ENCODE data around the gene OR5K1. TPM values are rescaled to one million over a fixed set of nuclear protein-coding genes. Genes with fewer than 3 reads are reported as not detected.
A peak's percentile ranks its signal among the peaks of the same experiment; 100 is the strongest.

The OR5K1 gene
- total RNA-seq, 1 experiment from 2014 or later: not detected

DNA sequence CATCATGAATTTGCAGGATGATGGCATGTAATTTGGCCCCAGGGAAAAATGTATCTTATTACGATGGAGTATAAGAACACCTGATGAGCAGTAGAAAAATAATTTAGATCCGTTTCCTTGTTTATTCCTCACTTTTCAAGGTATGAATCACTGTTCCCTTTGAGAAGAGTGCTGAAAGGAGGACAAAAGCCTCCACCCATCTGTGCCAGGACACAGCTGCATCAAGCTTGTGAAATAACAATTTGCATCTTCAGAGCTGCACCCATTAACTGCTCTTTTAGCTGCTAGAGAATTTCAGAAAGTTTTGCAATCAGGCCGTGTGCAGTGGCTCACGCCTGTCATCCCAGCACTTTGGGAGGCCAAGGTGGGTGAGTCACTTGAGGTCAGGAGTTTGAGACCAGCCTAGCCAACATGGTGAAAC is 50.1 kb downstream of the OR5K1 start (continued):
- peak; percentile 11 for TF ChIP-seq ZBTB33 (IDR thresholded peaks at IDR 0.05; ENCODE audit: extremely low read depth, insufficient replicate concordance, low read length)

GRCh38 chr3:98513736-98514135 is 50.7 kb downstream of the OR5K1 start:
- CTCF ChIA-PET: no interaction called here
- no peaks in the 10 kb centered on the region for H3K9me2 ChIP-seq (ENCODE audit: insufficient read depth)
- no peak overlapping the region for H2AFZ ChIP-seq (ENCODE audit: low read depth, low read length, poor library complexity, severe bottlenecking)
- ATAC-seq: peak; percentile 46
- H3K4me3 ChIP-seq (replicated peaks in 1 of 2; ENCODE audit: low read depth in 1 of 2, low read length in 2 of 2): no peak overlapping the region
- POLR2A ChIA-PET: interaction anchor here (1.0 to 3.3 kb wide), 6 partner anchors 9 to 50 kb away, joined by 3 to 14 read pairs (median 4); partner anchors contain the start of gene CLDND1
- peaks cover 23 to 29% of the 10 kb centered on the region in 2 experiments for H3K36me3 ChIP-seq (ENCODE audit: control insufficient read depth in 1 of 2, insufficient read depth in 2 of 2, low read length in 2 of 2)
- BruUV-seq (replicated peaks): TSS peak; percentile 52
- no peaks in the 10 kb centered on the region for H3K27me3 ChIP-seq (ENCODE audit: insufficient read depth, low read length)
- no peaks in the 10 kb centered on the region for H3K9me3 ChIP-seq (ENCODE audit: control insufficient read depth in 1 of 2, insufficient read depth in 1 of 2, low read depth in 1 of 2, low read length in 2 of 2)
- H3K4me2 ChIP-seq (ENCODE audit: low read length): peak overlapping the region; percentile 45
- TF ChIP-seq SIN3A (IDR thresholded peaks at IDR 0.05; ENCODE audit: low read depth) (no peak), JUND (IDR thresholded peaks at IDR 0.05) (no peak), YY1 (IDR thresholded peaks at IDR 0.05; ENCODE audit: extremely low read depth, insufficient replicate concordance, low read depth, low read length) (no peak), POLR2AphosphoS5 (IDR thresholded peaks at IDR 0.05; ENCODE audit: low read depth, low read length) (no peak), ZBTB33 (IDR thresholded peaks at IDR 0.05; ENCODE audit: extremely low read depth, insufficient replicate concordance, low read length) (no peak), SP1 (IDR thresholded peaks at IDR 0.05; ENCODE audit: low read depth) (no peak), REST (IDR thresholded peaks at IDR 0.05; ENCODE audit: low read depth) (no peak), CEBPB (IDR thresholded peaks at IDR 0.05; ENCODE audit: low read depth) (no peak), ZNF274 (IDR thresholded peaks at IDR 0.05; ENCODE audit: low read depth, low read length) (no peak), POLR2A (IDR thresholded peaks at IDR 0.05; ENCODE audit: borderline replicate concordance, extremely low read depth, insufficient read depth, insufficient read length) (no peak), SRF (IDR thresholded peaks at IDR 0.05; ENCODE audit: low read depth) (peak; percentile 24; the same call in 1 of the 2 replicates), CBX3 (IDR thresholded peaks at IDR 0.05; ENCODE audit: low read depth) (no peak), EZH2 (IDR thresholded peaks at IDR 0.05) (no peak), EZH2phosphoT487 (IDR thresholded peaks at IDR 0.05; ENCODE audit: borderline replicate concordance) (no peak), FOSL1 (IDR thresholded peaks at IDR 0.05; ENCODE audit: low read depth) (no peak)
- TF ChIP-seq, protein P1, sequence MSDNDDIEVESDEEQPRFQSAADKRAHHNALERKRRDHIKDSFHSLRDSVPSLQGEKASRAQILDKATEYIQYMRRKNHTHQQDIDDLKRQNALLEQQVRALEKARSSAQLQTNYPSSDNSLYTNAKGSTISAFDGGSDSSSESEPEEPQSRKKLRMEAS (IDR thresholded peaks at IDR 0.05): peak; percentile 37
- TF ChIP-seq, protein P2, sequence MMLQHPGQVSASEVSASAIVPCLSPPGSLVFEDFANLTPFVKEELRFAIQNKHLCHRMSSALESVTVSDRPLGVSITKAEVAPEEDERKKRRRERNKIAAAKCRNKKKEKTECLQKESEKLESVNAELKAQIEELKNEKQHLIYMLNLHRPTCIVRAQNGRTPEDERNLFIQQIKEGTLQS (IDR thresholded peaks at IDR 0.05): no peak
- H3K79me2 ChIP-seq (ENCODE audit: insufficient read depth, low read length): peaks cover 33% of the 10 kb centered on the region
- H3K27ac ChIP-seq (ENCODE audit: low read depth, low read length): peak overlapping the region; percentile 86
- intact Hi-C loops (cut with micrococcal nuclease): no loop called here
- RAD21 ChIA-PET (ENCODE audit: low non-redundant PET in 1 of 2, low total read pairs in 2 of 2, uncharacterized antibody in 2 of 2, unreplicated experiment in 2 of 2): no interaction called here
- H3K9ac ChIP-seq (ENCODE audit: low read length): peak overlapping the region; percentile 23
- peaks cover 81 to 96% of the 10 kb centered on the region in 2 experiments for H3K4me1 ChIP-seq (ENCODE audit: control insufficient read depth in 1 of 2, insufficient read depth in 2 of 2, low read length in 2 of 2)
- DNase-seq (ENCODE audit: low read depth, low spot score): no peak
- no peaks in the 10 kb centered on the region for H4K20me1 ChIP-seq (ENCODE audit: insufficient read depth)

Data from HCT116 (cell line).